NCI-H748 (cell line): ENCODE results near the gene FERMT2.

Experiments
- DNase-seq: peaks from one replicate; lab custom pipeline; 2025; ENCODE audit not compliant: unreplicated experiment; lab: John Stamatoyannopoulos, UW

The FERMT2 gene

GRCh38 chr14:52902971-52903619 lies 47.8 kb downstream of the FERMT2 start:
- DNase-seq = no peak

- DNase-seq = no peak
These were observed 49.4 kb downstream of the FERMT2 start for GRCh38 chr14:52901357-52901980.

- no peak for DNase-seq
These were observed 50.1 kb downstream of the FERMT2 start for GRCh38 chr14:52900731-52901130.

- DNase-seq = no peak
These were observed 52.4 kb downstream of the FERMT2 start for GRCh38 chr14:52898496-52898895.

GRCh38 chr14:52895000-52895399 lies 55.9 kb downstream of the FERMT2 start:
- no peak for DNase-seq

- DNase-seq = peak; percentile 14
These were observed 59.0 kb downstream of the FERMT2 start for GRCh38 chr14:52891800-52892199.

- DNase-seq = no peak
These were observed 61.7 kb downstream of the FERMT2 start for GRCh38 chr14:52888839-52889838.

GRCh38 chr14:52888159-52888558 lies 62.7 kb downstream of the FERMT2 start:
- DNase-seq = no peak

- DNase-seq = no peak
These were observed 65.6 kb downstream of the FERMT2 start for GRCh38 chr14:52885230-52885629.

- DNase-seq = no peak
These were observed 67.2 kb downstream of the FERMT2 start for GRCh38 chr14:52883658-52884057.

GRCh38 chr14:52882824-52883223 lies 68.0 kb downstream of the FERMT2 start:
- no peak for DNase-seq

- DNase-seq = no peak
These were observed 70.9 kb downstream of the FERMT2 start for GRCh38 chr14:52879958-52880357.

GRCh38 chr14:52878946-52879345 lies 71.9 kb downstream of the FERMT2 start:
- no peak for DNase-seq

- no peak for DNase-seq
These were observed 72.4 kb downstream of the FERMT2 start for GRCh38 chr14:52878469-52878868.

- DNase-seq = no peak
These were observed 73.2 kb downstream of the FERMT2 start for GRCh38 chr14:52877628-52878027.

GRCh38 chr14:52876806-52877205 lies 74.0 kb downstream of the FERMT2 start:
- no peak for DNase-seq

GRCh38 chr14:52876311-52876710 lies 74.5 kb downstream of the FERMT2 start:
- DNase-seq = no peak

- no peak for DNase-seq
These were observed 75.1 kb downstream of the FERMT2 start for GRCh38 chr14:52875707-52876106.

GRCh38 chr14:52874389-52874788 lies 76.5 kb downstream of the FERMT2 start:
- no peak for DNase-seq

GRCh38 chr14:52873694-52874093 lies 77.2 kb downstream of the FERMT2 start:
- no peak for DNase-seq

- no peak for DNase-seq
These were observed 77.8 kb downstream of the FERMT2 start for GRCh38 chr14:52873065-52873464.

GRCh38 chr14:52871606-52872005 lies 79.2 kb downstream of the FERMT2 start:
- no peak for DNase-seq
